Inflammatory macrophage (primary cell): ENCODE data around the gene IER5.
"Not testable (repeated sequence)": the region's sequence is repeated elsewhere in the genome, so short reads cannot be mapped to it uniquely, and the experiment has no call there.

Source experiments
- DNase-seq, 2 donors: peaks; one replicate each; pipeline ENCODE4 v3.0.0-alpha.2; 2020 to 2022

IER5 gene

DNA sequence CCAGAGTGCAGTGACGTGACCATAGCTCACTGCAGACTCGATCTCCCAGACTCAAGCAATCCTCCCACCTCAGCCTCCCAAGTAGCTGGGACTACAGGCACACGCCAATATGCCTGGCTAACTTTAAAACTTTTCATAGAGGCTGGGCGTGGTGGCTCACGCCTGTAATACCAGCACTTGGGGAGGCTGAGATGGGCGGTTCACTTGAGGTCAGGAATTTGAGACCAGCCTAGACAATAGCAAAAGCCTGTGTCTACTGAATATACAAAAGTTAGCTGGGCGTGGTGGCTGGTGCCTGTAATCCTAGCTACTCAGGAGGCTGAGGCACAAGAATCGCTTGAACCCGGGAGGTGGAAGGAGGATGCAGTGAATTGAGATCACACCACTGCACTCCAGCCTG, 27.5 kb downstream of the IER5 start:
- DNase-seq, result not testable (repeated sequence)

DNA sequence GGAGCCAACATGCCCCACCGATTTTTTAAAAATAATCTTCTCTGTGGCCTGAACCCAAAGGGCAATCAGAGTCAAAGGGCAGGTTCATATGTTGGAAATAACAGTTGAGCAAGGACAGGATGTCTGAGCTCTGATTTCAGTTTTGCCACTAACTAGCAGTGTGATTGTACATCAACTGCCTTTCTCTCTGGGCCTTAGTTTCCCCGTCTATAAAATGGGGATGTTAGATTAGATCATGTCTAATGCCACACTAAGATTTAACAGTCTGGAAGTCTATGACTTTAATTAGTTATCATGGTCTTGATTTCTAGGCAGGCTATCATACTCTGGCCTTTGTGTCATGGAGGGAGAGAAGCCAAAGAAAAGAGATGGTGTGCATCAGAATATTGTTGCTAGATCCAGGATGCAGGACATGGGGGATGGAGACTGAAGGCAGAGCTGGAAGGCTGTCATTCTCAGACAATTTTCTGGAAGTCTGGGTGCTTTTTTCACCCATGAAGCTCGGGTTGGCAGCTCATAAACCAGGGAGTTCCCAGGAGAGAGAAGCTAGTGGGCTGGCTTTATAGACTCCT, 28.4 kb downstream of the IER5 start:
- DNase-seq, result no peak

DNA sequence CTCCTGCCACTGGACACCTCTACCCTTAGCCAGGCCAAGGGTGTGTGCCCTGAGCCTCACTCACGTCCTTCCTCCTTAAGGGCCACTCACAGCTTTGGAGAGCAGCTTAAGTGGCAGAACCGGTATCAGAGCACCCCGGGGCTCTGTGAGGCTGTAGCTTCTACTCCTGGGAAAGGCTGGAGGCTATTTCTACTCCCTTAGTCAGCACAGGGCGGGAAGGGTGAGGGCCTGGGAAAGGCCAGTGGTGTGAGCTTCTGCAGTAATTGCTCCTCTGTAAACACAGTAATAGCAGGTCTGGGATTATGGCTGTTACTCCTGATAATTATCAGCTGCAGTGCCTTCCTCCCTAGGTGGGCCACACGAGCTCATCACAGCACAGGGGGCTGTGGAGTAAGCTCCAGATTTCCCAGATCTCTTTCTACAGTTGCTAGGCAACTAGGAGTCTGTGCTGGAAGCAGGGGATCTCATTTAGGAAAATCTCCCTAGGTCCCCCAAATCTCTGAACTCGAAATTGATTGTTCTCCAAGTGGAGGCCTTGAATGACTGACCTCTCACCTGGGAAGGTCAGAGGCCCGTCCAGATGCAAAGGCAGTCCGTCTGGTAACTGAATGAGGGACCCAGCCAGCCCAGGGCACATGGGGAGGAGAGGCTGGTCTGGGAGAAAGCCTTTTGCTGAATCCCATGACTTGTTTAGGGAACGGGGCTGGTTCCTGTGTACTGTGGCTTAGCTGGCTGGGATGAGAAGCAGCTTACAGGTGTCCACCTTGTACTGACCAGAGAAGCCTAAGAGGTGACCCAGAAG, 29.3 kb downstream of the IER5 start:
- no peak for DNase-seq

DNA sequence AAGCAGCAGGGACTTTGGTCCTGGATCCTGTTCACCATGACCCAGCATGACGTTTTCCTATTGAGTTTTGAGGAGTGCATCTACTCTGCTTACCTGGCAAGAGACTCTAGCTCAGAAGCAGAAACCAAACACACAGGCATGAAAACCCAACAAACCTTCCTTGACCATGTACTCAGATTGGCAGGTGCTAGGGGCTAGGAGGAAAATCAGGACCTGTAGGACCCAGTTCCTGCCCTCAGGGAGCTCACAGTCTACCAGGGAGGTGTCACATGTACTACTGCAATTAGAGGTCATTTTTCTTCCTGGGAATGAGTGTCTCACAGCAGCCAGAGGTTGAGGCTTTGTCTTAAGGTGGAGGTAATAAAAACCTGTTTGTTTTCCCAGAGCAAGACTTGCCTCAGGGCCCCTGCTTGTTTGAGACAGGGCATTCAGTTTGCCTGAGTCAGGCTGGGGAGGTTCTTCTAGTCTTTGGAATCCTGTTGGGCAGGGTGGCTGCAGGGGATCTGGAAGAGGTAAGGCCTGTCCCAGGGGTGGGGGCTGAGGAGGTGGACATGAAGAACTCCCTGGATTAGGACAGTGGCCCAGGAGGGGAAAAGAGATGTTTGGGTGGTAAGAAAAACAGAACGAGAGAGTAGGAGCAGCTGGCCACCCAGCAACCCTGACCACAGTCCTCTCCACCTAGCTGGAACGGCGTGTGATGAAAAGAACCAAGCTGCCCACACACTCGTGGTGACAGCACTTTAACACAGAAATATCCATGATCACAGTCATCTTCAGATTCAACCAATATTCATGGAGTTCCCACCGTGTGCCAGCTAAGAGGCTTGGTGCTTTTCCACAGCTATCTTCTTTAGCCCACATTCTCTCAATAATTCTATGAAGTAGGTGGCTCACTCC, 30.8 kb downstream of the IER5 start:
- peak in 1 of 2 donors; percentile 50 for DNase-seq

DNA sequence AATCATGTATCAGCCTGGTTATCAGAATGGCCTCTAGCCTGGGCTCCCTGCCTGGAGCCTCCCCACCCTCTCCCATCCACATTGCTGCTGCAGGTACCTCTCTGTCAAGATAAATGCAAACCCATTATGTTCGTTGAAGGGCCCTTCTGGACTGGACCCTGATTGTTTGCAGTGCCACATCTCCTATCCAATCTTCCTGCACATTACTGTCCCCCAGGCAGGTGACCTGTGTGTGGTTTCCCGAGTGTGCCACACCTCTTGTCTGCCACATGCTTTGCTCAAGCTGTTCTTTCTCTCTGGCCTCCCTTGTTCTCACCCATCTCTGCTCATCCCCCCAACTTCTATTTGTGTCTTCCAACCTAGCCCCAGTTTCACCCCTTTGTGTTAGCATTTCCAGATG, 32.4 kb downstream of the IER5 start:
- DNase-seq, result no peak

DNA sequence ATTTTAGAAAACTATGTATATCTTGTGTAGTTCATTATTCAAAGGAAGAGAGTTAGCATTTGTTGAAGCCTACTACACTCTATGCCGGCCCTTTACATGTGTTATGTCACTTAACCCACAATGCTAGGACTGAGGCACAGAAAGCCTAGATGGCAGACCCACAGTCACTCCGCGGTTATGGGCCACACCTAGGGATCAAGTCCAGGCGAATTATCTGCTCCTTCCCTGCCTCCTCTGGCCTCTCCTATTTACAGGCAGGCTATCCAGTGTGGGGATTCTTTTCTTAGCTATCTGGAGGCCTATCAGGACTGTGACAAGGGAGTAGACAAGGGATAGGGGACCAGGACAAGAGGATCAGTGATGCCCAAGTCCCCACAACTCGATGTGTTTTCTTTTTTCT, 33.0 kb downstream of the IER5 start:
- no peak for DNase-seq

DNA sequence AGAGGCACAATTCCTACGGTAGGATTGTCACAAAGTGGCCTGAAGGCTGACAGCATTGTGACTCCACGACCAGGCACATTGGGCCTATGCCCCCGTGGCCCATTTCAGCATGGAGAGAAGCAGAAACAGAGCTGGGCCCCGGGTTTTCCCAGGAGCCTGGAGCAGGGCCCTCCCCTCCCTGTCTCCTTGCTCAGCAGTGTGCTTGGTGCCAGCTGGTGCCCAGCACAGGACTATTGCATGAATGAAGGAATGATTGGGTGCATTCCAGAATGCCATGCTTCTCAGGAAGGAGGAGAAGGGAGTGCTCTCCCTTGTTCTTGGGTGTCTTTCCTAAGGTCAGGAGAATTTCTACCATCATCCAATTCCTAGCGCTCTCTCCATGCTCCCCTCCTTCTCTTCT, 33.7 kb downstream of the IER5 start:
- DNase-seq, result no peak

DNA sequence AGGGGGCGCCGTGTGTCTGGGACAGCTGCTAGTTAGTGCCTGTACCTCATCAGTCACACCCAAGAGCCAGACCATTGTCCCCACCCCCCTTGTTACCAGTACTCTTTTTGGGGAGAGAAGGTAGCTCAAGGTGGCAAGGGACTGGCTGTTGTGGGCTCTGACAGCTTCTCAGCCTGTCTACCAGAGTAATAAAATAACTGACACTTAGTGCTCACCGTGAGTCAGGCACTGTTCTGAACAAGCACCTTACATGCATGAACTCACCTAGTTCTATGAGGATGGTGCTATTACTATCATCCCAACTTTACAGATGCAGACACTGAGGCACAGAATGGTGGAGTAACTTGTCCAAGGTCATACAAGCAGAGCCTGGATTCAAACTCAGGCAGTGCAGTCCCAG, 34.7 kb downstream of the IER5 start:
- no peak for DNase-seq

DNA sequence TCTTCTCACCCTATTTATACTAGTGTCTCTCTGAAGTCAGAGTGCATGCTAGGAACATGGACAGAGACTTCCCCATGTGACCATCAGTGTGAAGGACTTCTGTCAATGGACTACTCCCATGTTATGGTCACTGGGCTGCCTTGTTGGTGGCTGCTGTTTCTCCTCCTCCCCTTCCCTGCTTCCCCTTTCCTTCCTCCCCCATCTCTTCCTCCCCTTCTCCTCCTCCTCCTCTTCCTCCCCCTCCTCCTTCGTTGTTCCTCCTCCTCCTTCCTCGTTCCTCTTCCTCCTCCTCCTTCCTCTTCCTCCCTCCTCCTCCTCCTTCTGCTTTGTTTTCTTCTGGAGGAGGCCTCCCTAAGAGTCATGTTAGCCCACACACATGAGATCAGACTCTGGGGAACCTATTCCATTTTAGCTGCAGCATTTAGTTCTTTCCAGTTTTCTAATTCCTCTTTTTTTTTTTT, 35.8 kb downstream of the IER5 start:
- DNase-seq, result peak; percentile 86 to 90

DNA sequence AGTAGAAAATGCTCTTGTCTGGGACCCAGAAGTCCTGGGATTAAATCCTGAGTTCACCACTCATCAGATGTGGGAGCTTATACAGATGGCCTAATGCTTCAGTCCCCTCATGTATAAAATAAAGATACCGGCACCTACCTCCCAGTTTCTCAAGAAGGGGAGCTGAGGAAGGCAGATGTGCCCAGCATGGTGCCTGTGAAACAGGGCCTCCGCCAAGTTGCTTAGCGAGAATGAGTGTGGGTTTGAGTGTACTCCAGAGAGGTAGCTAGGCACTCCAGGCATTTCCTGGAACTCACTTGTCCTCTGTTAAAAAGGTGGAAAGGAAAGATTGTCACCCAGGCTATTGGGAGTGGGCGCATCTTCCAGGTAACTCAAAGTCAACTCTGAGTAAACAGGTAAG, 37.8 kb downstream of the IER5 start:
- DNase-seq, result no peak

DNA sequence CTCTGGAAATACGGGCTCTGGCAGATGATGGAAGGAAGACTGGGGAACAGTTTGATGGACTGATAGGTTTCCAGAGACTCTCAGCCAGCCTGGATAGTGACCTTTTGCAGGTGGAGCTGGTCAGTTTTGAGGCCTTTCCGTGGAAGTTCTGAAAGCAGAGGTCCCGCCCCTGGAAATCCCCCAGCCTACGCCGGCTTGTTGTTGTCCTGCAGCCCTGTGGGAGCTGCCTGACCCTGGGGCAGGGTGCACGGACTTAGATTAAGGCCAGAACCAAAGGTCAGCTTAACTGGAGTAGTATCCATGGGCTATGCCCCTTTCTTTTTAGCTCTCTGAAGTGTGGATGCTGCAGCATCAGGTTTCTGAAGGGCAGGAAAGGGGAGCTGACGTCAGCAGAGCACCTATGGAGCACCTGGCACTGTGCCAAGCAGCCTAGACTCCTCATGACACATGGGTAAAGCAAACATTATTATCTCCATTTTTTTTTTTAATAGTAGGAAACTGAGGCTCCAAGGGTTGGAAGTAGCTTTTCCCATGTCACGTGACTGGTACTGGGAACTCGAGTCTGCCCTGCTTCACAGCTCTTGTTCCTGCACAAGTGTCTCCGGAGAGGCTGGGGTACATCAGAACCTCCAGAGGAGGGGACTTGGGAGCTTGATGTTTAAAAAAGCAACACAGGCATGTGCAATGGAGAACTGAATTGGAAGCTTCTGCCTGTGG, 38.5 kb downstream of the IER5 start:
- DNase-seq, result peak in 1 of 2 donors; percentile 56

DNA sequence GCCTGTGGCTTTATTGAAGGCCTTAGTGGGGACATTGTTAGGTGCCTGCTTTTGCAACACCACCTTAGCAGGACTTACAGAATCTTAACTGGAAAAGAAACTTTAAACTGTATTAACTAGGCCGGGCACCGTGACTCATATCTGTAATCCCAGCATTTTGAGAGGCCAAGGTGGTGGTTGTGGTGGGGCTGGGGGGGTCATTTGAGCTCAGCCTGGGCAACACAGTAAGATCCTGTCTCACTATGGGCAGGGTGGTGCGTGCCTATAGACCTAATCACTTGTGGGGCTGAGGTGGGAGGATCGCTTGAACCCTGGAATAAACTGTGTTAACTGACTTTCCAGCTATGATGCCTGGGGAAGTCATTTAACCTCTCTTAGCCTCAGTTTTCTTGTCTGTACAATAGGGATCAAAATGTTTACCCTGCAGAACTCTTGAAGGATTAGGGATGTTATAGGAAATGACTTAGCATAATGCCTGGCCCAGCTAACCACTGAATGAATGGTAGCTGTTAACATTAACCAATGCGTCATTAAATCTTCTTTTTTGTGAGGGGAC, 39.5 kb downstream of the IER5 start:
- peak in 1 of 2 donors; percentile 12 for DNase-seq

DNA sequence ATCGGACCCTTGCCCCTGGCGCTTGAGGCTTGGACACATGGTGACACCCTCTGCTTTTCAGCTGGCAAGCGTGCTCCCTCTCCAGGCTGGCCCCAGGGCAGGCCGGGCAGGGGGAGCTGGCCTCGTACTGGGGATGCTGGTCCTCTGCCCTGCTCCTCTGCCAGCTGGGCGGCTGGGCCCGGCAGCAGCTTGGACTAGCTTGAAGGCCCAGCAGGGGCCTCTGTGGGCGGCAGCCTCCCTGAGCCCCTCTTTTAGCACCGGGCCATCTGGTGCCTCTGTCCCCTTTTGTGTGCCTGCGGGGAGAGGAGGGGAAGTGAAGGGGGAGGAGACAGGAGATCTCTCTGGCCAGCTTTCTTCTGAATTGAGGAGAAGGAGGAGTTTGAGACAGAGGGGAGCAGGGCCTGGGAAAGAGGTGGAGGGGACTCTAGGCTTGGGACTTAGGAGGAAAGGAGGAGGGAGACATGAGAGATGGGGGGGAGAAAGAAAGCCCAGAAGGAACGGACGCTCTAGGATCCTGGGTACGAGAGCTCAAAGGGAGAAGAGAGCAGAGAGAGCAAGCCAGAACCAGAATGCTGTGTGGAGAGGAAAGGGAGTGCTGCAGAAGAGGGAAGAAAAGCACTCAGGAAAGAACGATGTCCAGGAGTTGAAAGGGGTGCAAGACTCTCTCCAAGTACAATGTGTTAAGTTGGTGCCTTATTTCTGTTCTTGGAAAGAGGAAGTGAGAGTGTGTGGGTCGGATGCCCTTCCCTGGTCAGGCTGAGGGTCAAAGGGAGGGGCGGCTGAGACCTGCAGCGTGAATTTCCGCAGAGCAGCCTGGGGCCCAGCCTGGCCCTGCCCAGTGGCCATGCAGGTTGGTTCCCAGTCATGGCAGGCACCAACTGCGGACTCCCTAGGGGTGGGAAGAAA, 40.3 kb downstream of the IER5 start:
- peak; percentile 95 to 96 for DNase-seq

DNA sequence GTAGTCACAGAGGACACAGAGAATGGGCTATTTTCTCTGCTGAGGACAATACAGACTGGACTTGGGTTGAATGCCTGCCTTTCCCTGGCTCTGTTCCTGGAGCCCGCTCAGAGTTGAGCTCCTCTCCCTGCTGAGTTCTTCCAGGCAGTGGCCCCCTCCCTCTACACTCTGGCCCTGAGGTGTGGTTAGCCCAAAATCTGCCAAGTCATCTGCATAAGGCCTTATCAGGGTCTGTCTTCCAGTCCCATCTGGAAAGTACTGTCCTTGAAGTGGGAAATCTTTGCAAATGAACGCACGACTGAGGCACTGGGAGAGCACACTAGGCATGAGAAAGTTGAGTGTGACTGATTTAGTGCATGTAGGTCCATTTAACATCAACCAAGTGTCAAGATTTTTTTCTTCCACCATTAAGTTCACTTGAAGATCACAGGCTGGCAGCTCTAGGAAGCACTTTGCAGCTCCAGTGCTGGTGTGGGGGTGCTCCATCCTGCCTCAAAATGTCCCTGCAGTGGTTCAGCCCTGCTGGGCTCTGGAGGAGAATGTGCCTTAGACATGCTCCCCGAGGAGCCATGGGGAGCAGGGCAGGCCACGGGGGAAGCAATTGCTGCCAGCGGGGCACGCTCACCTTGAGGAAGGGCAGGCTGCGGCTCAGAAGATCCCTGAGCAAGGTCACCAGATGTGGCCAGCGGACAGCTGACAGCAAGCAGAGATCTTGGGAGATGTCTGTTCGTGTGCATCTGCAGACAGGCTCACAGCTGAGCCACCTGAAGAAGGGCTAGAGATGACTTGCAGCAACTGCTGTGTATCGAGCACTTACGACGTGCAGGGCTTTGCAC, 41.5 kb downstream of the IER5 start:
- no peak for DNase-seq

DNA sequence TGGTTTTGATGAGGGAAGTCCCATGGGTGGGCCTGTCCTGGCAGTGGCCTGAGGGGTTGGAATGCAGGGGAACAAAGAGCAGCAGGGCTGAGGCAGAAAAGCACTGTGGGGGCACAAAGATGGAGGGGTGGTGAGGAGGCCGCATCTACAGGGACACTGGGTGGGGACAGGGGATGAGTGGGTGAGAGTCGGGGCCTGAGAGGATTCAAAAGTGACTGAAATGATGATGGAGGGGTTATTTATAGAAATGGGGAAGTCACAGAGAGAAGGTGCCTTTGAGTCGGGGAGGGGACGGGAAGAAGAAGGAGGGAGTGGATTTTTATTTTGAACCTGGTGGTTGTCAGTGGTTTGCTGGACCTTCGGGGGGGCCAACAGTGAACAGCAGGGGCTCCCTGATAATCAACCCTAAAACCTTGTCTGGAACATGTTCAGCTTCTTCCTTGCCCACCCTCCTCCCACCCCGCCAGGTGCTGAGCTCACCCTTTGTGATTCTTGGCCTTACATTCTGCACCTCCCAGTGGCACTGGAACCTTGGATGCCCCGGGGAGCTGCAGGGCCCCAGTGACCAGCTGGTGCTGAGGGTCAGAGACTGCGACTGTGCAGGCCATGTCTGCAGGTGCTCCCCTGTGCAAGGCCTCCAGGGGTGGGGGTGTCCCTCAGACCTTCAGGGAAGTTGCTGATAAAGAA, 42.9 kb downstream of the IER5 start:
- DNase-seq, result peak; percentile 65 to 69

DNA sequence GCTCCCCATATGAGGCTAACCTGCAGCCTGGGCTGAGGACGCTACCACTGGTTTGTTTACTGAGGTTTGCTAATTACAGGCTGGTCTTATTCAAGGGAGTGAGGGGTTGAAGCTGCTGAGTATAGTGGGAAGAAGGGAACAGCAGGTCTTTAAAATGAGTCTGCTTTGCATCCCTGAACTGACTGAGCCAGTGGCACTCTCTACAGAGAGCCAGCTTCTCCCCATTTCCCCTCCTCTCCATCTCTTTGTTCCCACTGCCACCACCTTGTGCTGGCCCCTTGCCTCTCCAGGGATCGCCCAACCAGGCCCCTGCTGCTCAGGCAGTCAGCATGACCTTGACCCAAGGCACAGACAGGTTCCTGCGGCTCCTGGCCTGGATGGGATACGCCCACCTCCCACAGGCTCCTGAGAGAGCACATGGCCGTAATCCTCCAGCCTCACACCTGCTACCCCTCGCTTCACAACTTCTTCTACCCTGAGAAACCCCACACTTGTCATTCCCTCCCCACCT, 45.0 kb downstream of the IER5 start:
- DNase-seq, result no peak

DNA sequence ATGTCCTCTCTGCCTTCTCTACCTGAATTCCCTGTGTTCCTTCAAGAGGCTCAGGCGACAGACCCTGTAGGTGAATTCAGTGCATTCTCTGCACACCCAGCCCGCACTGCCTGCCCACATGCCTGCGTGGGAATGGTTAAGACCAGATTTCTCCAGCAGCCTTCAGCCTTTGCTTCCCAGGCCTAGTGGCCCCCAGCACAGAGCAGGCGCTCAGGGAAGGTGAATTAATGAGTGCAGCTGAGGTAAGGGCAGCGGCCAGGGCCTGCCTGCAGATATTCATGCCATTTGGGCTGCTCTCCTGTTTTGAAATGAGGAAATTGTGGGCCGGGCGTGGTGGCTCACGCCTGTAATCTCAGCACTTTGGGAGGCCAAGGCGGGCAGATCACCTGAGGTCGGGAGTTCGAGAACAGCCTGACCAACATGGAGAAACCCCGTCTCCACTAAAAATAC, 45.5 kb downstream of the IER5 start:
- peak in 1 of 2 donors; percentile 41 for DNase-seq

DNA sequence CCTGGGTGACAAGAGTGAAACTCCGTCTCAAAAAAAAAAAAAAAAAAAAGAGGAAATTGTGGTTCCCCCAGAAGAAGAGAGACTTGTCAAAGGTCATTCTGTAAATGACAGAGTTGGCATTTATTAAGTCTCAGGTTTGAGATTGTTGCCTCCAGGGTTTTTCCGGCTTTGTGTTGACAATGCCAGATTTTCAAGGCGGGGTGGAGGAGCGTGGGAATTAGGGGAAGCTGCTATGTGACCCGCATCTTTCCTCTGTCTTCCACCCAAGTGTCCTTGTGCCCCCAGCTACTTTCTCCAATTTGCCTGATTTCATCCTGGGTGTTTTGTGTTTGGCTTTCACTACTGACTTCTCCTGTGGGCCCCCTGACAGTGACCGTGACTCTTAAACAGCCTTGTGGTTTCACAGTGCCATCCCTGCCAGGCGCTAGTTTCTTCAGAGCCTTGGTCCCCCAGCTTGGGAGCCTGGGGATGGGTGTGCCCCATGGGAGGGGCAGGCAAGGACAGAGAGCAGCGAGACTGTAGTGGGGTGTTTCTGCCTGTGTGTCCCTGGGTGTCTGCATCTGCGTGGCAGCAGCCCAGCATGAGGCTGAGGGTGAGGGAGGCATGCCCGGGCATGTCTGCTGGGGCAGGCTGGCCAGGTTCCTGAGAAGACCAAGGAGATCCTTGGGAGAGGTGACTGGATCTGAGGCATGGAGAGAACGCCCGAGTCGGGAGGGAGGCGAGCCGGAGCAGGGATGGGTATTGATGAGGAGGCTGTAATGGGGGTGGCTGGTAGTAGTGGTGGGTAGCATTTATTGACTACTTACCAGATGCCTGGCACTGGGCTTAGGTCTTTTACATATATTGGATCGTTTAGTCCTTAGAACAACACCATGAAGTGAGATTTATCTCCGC, 46.3 kb downstream of the IER5 start:
- DNase-seq, result peak; percentile 94 to 97
